NB4 (cell line): Measurements from ENCODE around the gene FSTL3.

ENCODE experiments used
- POLR2A ChIP-seq: IDR thresholded peaks from 2 replicates; pipeline ENCODE4 v1.6.1; 2011; ENCODE audit warnings: mild to moderate bottlenecking; ENCODE audit not compliant: insufficient read length; ENCODE audit errors: extremely low read depth
- TF ChIP-seq, protein P1 (sequence below): IDR thresholded peaks from one replicate; pipeline ENCODE4 v1.5.1; 2012; ENCODE audit warnings: low read depth, low read length

DNA sequence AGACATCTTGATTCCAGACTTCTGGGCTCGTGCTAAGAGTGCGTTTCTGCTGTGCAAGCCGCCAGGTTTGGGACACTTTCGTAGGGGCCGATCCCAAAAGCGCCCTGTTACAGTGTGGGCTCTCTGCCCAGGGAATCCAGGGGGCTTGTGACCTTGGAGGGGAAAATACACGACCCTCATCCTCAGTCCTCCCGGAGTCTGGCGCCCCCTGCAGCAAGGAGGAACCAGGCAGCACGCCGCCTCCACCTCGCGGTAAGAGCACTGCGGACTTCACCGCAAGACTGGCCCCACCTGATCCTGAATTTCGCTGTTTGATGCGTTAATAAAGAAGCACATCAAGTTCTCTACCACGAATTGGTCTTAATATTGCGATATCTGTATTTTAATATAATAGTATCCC lies 48.0 kb upstream of the FSTL3 start:
- no peak for TF ChIP-seq POLR2A
- TF ChIP-seq, protein P1, sequence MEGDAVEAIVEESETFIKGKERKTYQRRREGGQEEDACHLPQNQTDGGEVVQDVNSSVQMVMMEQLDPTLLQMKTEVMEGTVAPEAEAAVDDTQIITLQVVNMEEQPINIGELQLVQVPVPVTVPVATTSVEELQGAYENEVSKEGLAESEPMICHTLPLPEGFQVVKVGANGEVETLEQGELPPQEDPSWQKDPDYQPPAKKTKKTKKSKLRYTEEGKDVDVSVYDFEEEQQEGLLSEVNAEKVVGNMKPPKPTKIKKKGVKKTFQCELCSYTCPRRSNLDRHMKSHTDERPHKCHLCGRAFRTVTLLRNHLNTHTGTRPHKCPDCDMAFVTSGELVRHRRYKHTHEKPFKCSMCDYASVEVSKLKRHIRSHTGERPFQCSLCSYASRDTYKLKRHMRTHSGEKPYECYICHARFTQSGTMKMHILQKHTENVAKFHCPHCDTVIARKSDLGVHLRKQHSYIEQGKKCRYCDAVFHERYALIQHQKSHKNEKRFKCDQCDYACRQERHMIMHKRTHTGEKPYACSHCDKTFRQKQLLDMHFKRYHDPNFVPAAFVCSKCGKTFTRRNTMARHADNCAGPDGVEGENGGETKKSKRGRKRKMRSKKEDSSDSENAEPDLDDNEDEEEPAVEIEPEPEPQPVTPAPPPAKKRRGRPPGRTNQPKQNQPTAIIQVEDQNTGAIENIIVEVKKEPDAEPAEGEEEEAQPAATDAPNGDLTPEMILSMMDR, result no peak
